Spleen (tissue), 7 donors: ENCODE results near the gene DGKB.

Experiments used
- CTCF ChIP-seq, 11 experiments: fragments of 200-600 bp in 7 of 11; fragments of 450-650 bp in 4 of 11; sonication (generic) in 4 of 11; IDR thresholded peaks in 8 of 11; conservative IDR thresholded peaks in 3 of 11; 1 replicate in 7 of 11; 2 replicates in 4 of 11; pipeline versions ENCODE4 v1.4.0 to v1.8.0; 2016 to 2021; ENCODE audit warnings: antibody characterized with exemption in 11 of 11, inconsistent platforms in 4 of 11, mild to moderate bottlenecking in 1 of 11
- POLR2A ChIP-seq, 3 donors: fragments of 450-650 bp; IDR thresholded peaks; one replicate each; pipeline ENCODE4 v1.5.1; 2017; ENCODE audit warnings: antibody characterized with exemption in 3 of 3, mild to moderate bottlenecking in 1 of 3
- POLR2AphosphoS5 ChIP-seq, 3 donors: sonication (generic); formaldehyde crosslinking; IDR thresholded peaks; one replicate each; pipeline ENCODE4 v1.5.1; 2017; ENCODE audit warnings: antibody characterized with exemption in 3 of 3
- donor health status: DM: no; HTN: no; CAD: no; lungs with moderate emphysema.
- donor health status: DM: no; HTN: no; CAD: no.
- donor health status: DM: no; HTN: no; CAD: no.

DNA sequence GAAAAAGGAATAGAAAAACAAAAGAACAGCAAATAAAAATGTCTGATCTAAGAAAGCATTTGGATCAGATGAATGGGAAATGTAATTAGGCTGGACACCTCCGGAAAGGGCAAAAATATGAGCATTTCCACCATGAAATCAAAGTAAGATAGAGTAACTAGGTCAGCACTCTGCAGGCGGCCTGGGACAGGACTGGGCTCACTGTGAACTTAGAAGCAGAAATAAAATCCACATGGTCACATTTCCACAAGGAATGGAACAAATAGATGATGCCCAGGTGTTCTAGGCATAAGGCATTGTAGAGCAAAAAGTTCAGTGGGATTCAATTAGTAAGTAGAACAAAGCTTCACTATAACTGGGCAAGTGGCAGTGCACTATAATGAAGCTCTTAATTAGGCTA lies 703.2 kb downstream of the DGKB start:
- TF ChIP-seq CTCF (IDR thresholded peaks at IDR 0.05 in 8 of 11, conservative IDR thresholded peaks at IDR 0.05 in 3 of 11) (no peak), POLR2AphosphoS5 (IDR thresholded peaks at IDR 0.05) (no peak), POLR2A (IDR thresholded peaks at IDR 0.05) (no peak)
